Ovary (tissue), 9 donors: ENCODE measurements around the gene CGNL1. TPM values are rescaled to one million over a fixed set of nuclear protein-coding genes. Genes with fewer than 3 reads are reported as not detected.

Source experiments
- DNase-seq, 5 donors: peaks; one replicate each; pipeline ENCODE4 v3.0.0-alpha.2; 2019 to 2020
- H3K27ac ChIP-seq, 2 donors: fragments of 200-600 bp; one replicate each; pipeline versions ENCODE4 v1.5.1 to v1.8.0; 2019 to 2022
- H3K27me3 ChIP-seq: fragments of 200-600 bp; one replicate; pipeline ENCODE4 v1.8.0; 2022
- H3K36me3 ChIP-seq: fragments of 200-600 bp; sonication (generic); one replicate; pipeline ENCODE4 v1.5.1; 2019
- H3K4me1 ChIP-seq: one replicate; pipeline ENCODE4 v1.8.1; 2013; ENCODE audit warnings: mild to moderate bottlenecking, moderate library complexity; ENCODE audit not compliant: insufficient read depth
- H3K4me3 ChIP-seq: fragments of 200-600 bp; sonication (generic); one replicate; pipeline ENCODE4 v1.5.1; 2017
- H3K9me3 ChIP-seq, 2 donors: fragments of 200-600 bp in 1 of 2; sonication (generic) in 1 of 2; one replicate each; pipeline versions ENCODE4 v1.5.1 to v1.8.1; 2013 to 2019; ENCODE audit warnings: mild to moderate bottlenecking in 1 of 2, moderate library complexity in 1 of 2
- EP300 ChIP-seq: sonication (generic); formaldehyde crosslinking; IDR thresholded peaks from one replicate; pipeline ENCODE4 v1.6.1; 2017; ENCODE audit warnings: antibody characterized with exemption
- POLR2A ChIP-seq: fragments of 450-650 bp; IDR thresholded peaks from one replicate; pipeline ENCODE4 v1.6.1; 2017; ENCODE audit warnings: antibody characterized with exemption, mild to moderate bottlenecking, moderate library complexity
- WGBS, 3 donors: extraction: QIAGEN DNeasy Blood & Tissue Kit in 1 of 3; methylation state at CpG; one replicate each; pipeline versions ENCODE4 v1.1.5 to v1.1.7; 2013 to 2017; 5-methylcytosine and 5-hydroxymethylcytosine counted together
- intact Hi-C, 4 donors: fragments of 100-400 bp; cut with DNase I; formaldehyde crosslinking; loops; one replicate each; pipeline versions ENCODE4 v1.11.0 to v1.15.1; 2022 to 2023
- polyA plus RNA-seq, 2 donors: library from polyadenylated mRNA; stranded (reverse); fragments of 200-250 nt in 1 of 2; fragments of 350-450 nt in 1 of 2; fragmentation: Illumina TruSeq in 1 of 2; extraction: RNeasy Lipid Tissue Mini Kit (QIAGEN cat#74804) in 1 of 2; gene quantifications; one replicate each; pipeline ENCODE4 v1.2.3, GENCODE V29; 2013 to 2014
- total RNA-seq, 7 donors: library from RNA; depleted of rRNA in 2 of 7; stranded (reverse); fragments of >200 nt in 2 of 7; fragmentation: NEBNext Ultra II Directional in 3 of 7; extraction: Animal tissue kit (Norgen Biotek cat#: 25700) in 3 of 7; gene quantifications; one replicate each; pipeline versions ENCODE4 v1.1.0 to v1.2.4, GENCODE V29; 2016 to 2023
- TF ChIP-seq, protein P1 (sequence below), 3 donors: fragments of 450-650 bp in 2 of 3; fragments of 200-600 bp in 1 of 3; IDR thresholded peaks; one replicate each; pipeline versions ENCODE4 v1.5.1 to v1.8.0; 2016 to 2022; ENCODE audit warnings: antibody characterized with exemption in 3 of 3, mild to moderate bottlenecking in 1 of 3
- donor health status: DM: no; HTN: no; CAD: no; lungs with moderate emphysema.
- donor health status: DM: no; HTN: no; CAD: no.
- donor health status: Bipolar disorder and iron deficiency.
- donor health status: DM: yes; HTN: yes; CAD: no.
- donor health status: DM: no; HTN: no; CAD: no.
- donor health status: DM: yes; HTN: yes; CAD: no.

The CGNL1 gene
- total and polyA plus RNA-seq, 9 donors = 7.8 to 26.1 (median 13.6) TPM

DNA sequence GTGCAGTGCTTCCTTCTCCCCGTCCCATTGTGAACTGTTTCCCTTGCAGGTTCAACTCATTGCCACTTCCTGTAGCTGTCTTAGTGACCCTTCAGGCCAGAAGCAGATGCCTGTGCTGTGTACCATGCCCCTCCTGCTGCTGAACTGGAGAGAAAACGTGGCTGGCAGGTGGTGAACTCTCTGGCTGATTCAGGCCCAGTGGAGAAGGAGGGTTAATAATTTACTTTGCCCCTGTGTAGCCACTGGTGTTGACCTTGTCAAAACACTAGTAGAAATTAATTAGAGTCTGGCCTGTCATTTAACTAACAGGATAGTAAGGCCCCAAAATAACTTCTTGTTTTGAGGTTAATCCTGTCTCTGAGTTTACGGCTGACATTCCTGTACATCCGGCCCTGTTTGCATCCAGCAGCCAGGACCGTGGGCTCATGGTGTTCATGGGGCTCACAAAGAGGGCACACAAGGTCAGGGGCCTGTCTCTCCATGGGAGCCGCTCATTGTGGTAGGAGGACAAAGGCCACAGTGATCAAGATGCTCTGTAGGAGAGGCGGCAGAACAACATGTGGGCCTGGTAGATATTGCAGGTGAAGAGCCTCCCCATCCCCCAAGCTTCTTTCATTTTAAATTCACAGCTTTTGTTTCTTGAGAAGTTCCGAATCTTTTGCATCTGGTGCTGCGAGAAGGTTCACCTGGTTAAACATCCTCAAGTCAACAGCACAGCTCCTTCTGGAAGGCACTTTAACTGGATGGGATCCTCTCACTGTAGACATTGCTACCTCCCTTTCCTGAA lies 101.6 kb downstream of the CGNL1 start:
- 86 to 89% (median 86%) methylated on average over 9 of the region's 9 CpGs for WGBS, 3 donors
- H3K4me1 ChIP-seq = no peaks in the 10 kb centered on the region
- H3K27ac ChIP-seq = no peak overlapping the region
- no peak overlapping the region for H3K4me3 ChIP-seq
- no peaks in the 10 kb centered on the region for H3K9me3 ChIP-seq
- intact Hi-C loops = no loop called here
- H3K36me3 ChIP-seq = no peaks in the 10 kb centered on the region
- DNase-seq = no peak
- H3K27me3 ChIP-seq = no peaks in the 10 kb centered on the region
- TF ChIP-seq POLR2A (no peak), EP300 (no peak)
- TF ChIP-seq, protein P1, sequence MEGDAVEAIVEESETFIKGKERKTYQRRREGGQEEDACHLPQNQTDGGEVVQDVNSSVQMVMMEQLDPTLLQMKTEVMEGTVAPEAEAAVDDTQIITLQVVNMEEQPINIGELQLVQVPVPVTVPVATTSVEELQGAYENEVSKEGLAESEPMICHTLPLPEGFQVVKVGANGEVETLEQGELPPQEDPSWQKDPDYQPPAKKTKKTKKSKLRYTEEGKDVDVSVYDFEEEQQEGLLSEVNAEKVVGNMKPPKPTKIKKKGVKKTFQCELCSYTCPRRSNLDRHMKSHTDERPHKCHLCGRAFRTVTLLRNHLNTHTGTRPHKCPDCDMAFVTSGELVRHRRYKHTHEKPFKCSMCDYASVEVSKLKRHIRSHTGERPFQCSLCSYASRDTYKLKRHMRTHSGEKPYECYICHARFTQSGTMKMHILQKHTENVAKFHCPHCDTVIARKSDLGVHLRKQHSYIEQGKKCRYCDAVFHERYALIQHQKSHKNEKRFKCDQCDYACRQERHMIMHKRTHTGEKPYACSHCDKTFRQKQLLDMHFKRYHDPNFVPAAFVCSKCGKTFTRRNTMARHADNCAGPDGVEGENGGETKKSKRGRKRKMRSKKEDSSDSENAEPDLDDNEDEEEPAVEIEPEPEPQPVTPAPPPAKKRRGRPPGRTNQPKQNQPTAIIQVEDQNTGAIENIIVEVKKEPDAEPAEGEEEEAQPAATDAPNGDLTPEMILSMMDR (IDR thresholded peaks at IDR 0.05) = no peak

DNA sequence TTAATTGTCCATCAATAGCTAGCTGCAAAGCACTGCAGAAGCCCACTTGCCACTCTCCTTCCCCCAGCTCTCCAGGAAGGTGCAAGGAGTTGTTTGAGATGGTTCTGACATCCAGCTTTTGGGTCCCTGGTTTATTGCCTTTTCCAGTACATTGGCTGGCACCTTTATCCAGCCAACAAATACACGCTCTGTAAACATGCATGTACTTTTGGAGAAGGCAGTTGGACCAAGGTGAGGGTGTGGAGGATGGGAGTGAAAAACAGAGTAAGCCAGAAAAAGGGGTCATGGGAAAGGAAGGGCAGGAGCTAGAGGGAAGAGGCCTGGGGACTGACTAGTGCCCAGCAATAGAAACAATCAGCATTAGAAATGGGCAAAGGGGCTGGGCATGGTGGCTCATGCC lies 102.7 kb downstream of the CGNL1 start:
- WGBS, 3 donors = 26 to 95% (median 46%) methylated on average over 1 of the region's 1 CpG
- no peaks in the 10 kb centered on the region for H3K4me1 ChIP-seq
- DNase-seq = no peak
- no peak for TF ChIP-seq POLR2A
- TF ChIP-seq EP300 = no peak
- TF ChIP-seq, protein P1 (IDR thresholded peaks at IDR 0.05) = no peak
- H3K4me3 ChIP-seq = no peak overlapping the region
- H3K36me3 ChIP-seq = no peaks in the 10 kb centered on the region
- H3K9me3 ChIP-seq = no peaks in the 10 kb centered on the region
- no peaks in the 10 kb centered on the region for H3K27me3 ChIP-seq
- no peak overlapping the region for H3K27ac ChIP-seq
- intact Hi-C loops = no loop called here

DNA sequence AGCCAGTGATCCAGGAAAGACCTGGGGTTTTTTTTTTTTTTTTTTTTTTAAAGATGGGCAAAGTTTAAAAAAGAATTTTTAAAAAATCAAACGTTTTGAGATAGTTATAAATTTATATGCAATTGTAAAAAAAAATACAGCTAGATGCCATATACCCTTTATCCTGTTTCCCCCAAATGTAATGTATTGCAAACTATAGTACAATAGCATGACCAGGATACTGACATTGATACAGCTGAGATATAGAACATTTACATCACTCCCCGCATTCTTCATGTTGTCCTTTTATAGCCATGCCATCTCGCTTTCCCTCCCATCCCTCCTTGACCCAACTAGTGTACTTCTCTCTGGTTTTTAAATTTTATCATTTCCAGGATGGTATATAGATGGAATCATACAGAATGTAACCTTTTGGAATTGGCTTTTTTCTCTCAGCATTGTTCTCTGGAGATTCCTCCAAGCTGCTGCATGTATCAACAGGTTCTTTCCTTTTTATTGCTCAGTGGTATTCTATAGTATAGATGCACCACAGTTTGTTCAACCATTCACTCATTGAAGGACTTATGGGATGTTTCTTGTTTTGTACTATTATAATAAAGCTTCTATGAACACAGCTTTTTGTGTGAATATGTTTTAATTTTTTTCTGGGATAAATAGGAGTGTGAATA lies 104.9 kb downstream of the CGNL1 start:
- intact Hi-C loops = no loop called here
- H3K27ac ChIP-seq = no peak overlapping the region
- TF ChIP-seq, protein P1 (IDR thresholded peaks at IDR 0.05) = no peak
- TF ChIP-seq POLR2A (no peak), EP300 (no peak)
- 86 to 94% (median 89%) methylated on average over 3 of the region's 3 CpGs for WGBS, 3 donors
- H3K27me3 ChIP-seq = no peaks in the 10 kb centered on the region
- H3K36me3 ChIP-seq = no peaks in the 10 kb centered on the region
- no peak overlapping the region for H3K4me3 ChIP-seq
- DNase-seq = no peak
- H3K9me3 ChIP-seq = no peaks in the 10 kb centered on the region
- no peaks in the 10 kb centered on the region for H3K4me1 ChIP-seq

DNA sequence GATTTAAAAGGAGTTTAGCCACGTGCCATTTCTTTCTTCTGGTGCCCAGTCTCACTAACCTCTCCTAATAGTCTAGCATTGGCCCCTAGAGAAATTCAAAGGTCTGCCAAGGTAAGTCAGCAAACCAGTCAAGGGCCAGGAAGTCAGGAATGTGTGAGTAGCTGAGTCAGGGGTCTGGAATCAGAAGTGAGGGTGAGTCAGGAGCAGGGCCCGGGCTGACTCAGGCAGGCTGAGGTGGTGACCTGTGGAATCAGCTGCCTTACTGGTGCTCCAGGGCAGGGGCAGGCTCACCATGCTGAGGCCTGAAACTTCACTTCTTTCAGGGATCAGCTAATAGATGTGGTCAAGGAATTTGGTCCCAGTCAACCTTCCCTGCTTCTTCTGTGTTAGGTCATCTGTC lies 109.6 kb downstream of the CGNL1 start:
- WGBS, 3 donors = 13 to 37% (median 17%) methylated on average over 2 of the region's 2 CpGs
- Histone ChIP-seq H3K4me3 (no peak overlapping the region), H3K27me3 (no peaks in the 10 kb centered on the region), H3K9me3 (no peaks in the 10 kb centered on the region), H3K27ac (no peak overlapping the region), H3K4me1 (no peaks in the 10 kb centered on the region), H3K36me3 (no peaks in the 10 kb centered on the region)
- TF ChIP-seq POLR2A = no peak
- TF ChIP-seq, protein P1 (IDR thresholded peaks at IDR 0.05) = no peak
- TF ChIP-seq EP300 = no peak
- no peak for DNase-seq
- intact Hi-C loops = no loop called here
